ENCODE data around the gene AHCYL2. TPM values are rescaled to one million over a fixed set of nuclear protein-coding genes. Genes with fewer than 3 reads are reported as not detected.

Gene AHCYL2
- total and polyA plus RNA-seq, 2 of the 8 experiments (the other 6 are each of a cell fraction or from before 2014, with no cell fraction given): 20.7 to 25.4 TPM

- Histone ChIP-seq H3K18ac (ENCODE audit: extremely low read depth, low read length) (no peak overlapping the region), H3K9me3 (ENCODE audit: insufficient read depth in 2 of 2, low read depth in 1 of 2, low read length in 1 of 2) (no peaks in the 10 kb centered on the region), H4K91ac (replicated peaks; ENCODE audit: insufficient read length, low read length) (no peak overlapping the region), H2BK5ac (ENCODE audit: low read depth, low read length) (no peak overlapping the region), H4K20me1 (replicated peaks in 1 of 2; ENCODE audit: control insufficient read depth in 1 of 2, insufficient read depth in 2 of 2, low read length in 2 of 2) (no peaks in the 10 kb centered on the region), H3K4me2 (ENCODE audit: insufficient read depth in 1 of 2, low read depth in 2 of 2, low read length in 2 of 2) (no peak overlapping the region), H2BK15ac (ENCODE audit: low read length) (no peak overlapping the region), H3K4me1 (replicated peaks in 1 of 4; ENCODE audit: control insufficient read depth in 3 of 4, insufficient read depth in 4 of 4, low read length in 3 of 4) (no peaks in the 10 kb centered on the region), H3K27ac (ENCODE audit: low read depth, low read length) (no peak overlapping the region), H2BK120ac (replicated peaks; ENCODE audit: low read depth, low read length) (no peak overlapping the region), H3K36me3 (ENCODE audit: control insufficient read depth in 2 of 4, insufficient read depth in 4 of 4, low read length in 3 of 4) (no peaks in the 10 kb centered on the region), H2AK5ac (ENCODE audit: low read depth, low read length) (no peak overlapping the region), H3K79me2 (ENCODE audit: control insufficient read depth in 1 of 2, insufficient read depth in 2 of 2, low read length in 2 of 2) (no peaks in the 10 kb centered on the region), H3K9ac (replicated peaks in 1 of 4; ENCODE audit: extremely low read depth in 1 of 4, low read depth in 3 of 4, low read length in 3 of 4) (no peak overlapping the region), H3K79me1 (ENCODE audit: low read depth, low read length) (no peaks in the 10 kb centered on the region), H2BK12ac (ENCODE audit: low read depth, low read length) (no peak overlapping the region), H3K14ac (ENCODE audit: insufficient read length) (no peak overlapping the region), H2AFZ (ENCODE audit: low read length) (no peak overlapping the region), H2BK20ac (ENCODE audit: low read length) (no peak overlapping the region), H4K5ac (ENCODE audit: insufficient read length, low read depth, low read length) (no peak overlapping the region), H3K27me3 (replicated peaks in 1 of 4; ENCODE audit: control insufficient read depth in 3 of 4, extremely low read depth in 1 of 4, insufficient read depth in 3 of 4, low read length in 3 of 4) (no peaks in the 10 kb centered on the region), H3K56ac (replicated peaks; ENCODE audit: insufficient read length, low read depth, low read length) (no peak overlapping the region), H3K4ac (replicated peaks; ENCODE audit: insufficient read length, low read depth, low read length) (no peak overlapping the region), H4K8ac (ENCODE audit: extremely low read depth, insufficient read depth, low read length) (no peak overlapping the region), H3K4me3 (ENCODE audit: extremely low read depth in 1 of 4, insufficient read depth in 2 of 4, low read depth in 3 of 4, low read length in 4 of 4) (no peak overlapping the region), H3K23me2 (ENCODE audit: low read depth, low read length) (no peaks in the 10 kb centered on the region; the same call in 1 of the 2 replicates), H3K23ac (ENCODE audit: insufficient read length) (no peak overlapping the region)
- DNase-seq (ENCODE audit: low read depth in 1 of 2, low spot score in 2 of 2): no peak
- FAIRE-seq: no peak
- TF ChIP-seq CTCF (IDR thresholded peaks at IDR 0.05; ENCODE audit: control extremely low read depth in 1 of 3, insufficient read depth in 1 of 3, low read depth in 1 of 3, low read length in 3 of 3): no peak
- no peak for TF ChIP-seq RFX5 (IDR thresholded peaks at IDR 0.05; ENCODE audit: borderline replicate concordance, low read depth, low read length)
- TF ChIP-seq, protein P1, sequence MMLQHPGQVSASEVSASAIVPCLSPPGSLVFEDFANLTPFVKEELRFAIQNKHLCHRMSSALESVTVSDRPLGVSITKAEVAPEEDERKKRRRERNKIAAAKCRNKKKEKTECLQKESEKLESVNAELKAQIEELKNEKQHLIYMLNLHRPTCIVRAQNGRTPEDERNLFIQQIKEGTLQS (IDR thresholded peaks at IDR 0.05; ENCODE audit: insufficient read depth, low read depth, low read length): no peak
- POLR2A ChIA-PET (ENCODE audit: partially characterized antibody): no interaction called here
- CTCF ChIA-PET (ENCODE audit: partially characterized antibody): interaction anchor here (1.1 to 3.4 kb wide), 6 partner anchors 9 to 149 kb away, joined by 3 to 29 read pairs (median 8); no protein-coding TSS in a partner anchor
- WGBS, 2 experiments (ENCODE audit: extremely low coverage in 1 of 2, insufficient coverage in 1 of 2, insufficient read length in 1 of 2, insufficient replicate concordance in 2 of 2, low coverage in 1 of 2, low lambda C conversion rate in 2 of 2, missing lambda C conversion rate in 1 of 2): 95% methylated on average over 1 of the region's 1 CpG; no CpG with 5 or more reads in 1 of the 2 experiments
Measured at GRCh38 chr7:129359638-129360037, 134.8 kb downstream of the AHCYL2 start.
